A673 (cell line): ENCODE results near the gene CYP4V2. TPM values are rescaled to one million over a fixed set of nuclear protein-coding genes. Genes with fewer than 3 reads are reported as not detected.

Experiments
- BruUV-seq: library from RNA; stranded (reverse); fragments of 400-500 nt; replicated peaks from 2 replicates; lab custom pipeline; 2021; lab: Mats Ljungman, UMichigan
- CTCF ChIA-PET: fragments of 300-600 bp; sonication (Branson Sonifier 250); formaldehyde crosslinking; loops from one replicate; lab custom pipeline; 2022; ENCODE audit warnings: antibody characterized with exemption; lab: Charles Lee
- POLR2A ChIA-PET: fragments of 300-600 bp; sonication (Branson Sonifier 250); formaldehyde crosslinking; loops from one replicate; lab custom pipeline; 2022; ENCODE audit warnings: antibody characterized with exemption; ENCODE audit not compliant: low non-redundant PET; lab: Charles Lee
- DNase-seq: peaks from one replicate; pipeline ENCODE4 v3.0.0-alpha.2; 2015; ENCODE audit warnings: low spot score
- H3K27ac ChIP-seq: fragments of 200-600 bp; sonication (generic); 2 replicates; pipeline ENCODE4 v1.5.1; 2016; ENCODE audit warnings: mixed run types, low read depth, mild to moderate bottlenecking, mixed read lengths, antibody characterized with exemption, low read length; ENCODE audit not compliant: poor library complexity, severe bottlenecking
- H3K27me3 ChIP-seq: fragments of 200-600 bp; sonication (generic); replicated peaks from 2 replicates; pipeline ENCODE4 v1.6.1; 2017; ENCODE audit warnings: mixed run types, low read depth, mild to moderate bottlenecking, mixed read lengths, antibody characterized with exemption, low read length; ENCODE audit not compliant: insufficient read depth, poor library complexity
- H3K36me3 ChIP-seq: fragments of 200-600 bp; sonication (generic); 2 replicates; pipeline ENCODE4 v1.6.1; 2016; ENCODE audit warnings: mixed run types, mild to moderate bottlenecking, mixed read lengths, antibody characterized with exemption, low read length; ENCODE audit not compliant: insufficient read depth, poor library complexity, severe bottlenecking
- H3K4me1 ChIP-seq: fragments of 200-600 bp; sonication (generic); 2 replicates; pipeline ENCODE4 v1.6.1; 2017; ENCODE audit warnings: mixed run types, mild to moderate bottlenecking, mixed read lengths, antibody characterized with exemption, low read length; ENCODE audit not compliant: insufficient read depth, poor library complexity, severe bottlenecking
- H3K4me3 ChIP-seq: fragments of 200-600 bp; sonication (generic); 2 replicates; pipeline ENCODE4 v1.5.1; 2016; ENCODE audit warnings: low read depth, mixed run types, mild to moderate bottlenecking, mixed read lengths, low read length; ENCODE audit not compliant: poor library complexity, severe bottlenecking
- H3K9me3 ChIP-seq: fragments of 200-600 bp; sonication (generic); 2 replicates; pipeline ENCODE4 v1.6.1; 2016; ENCODE audit warnings: mixed run types, low read depth, mild to moderate bottlenecking, mixed read lengths, antibody characterized with exemption, low read length; ENCODE audit not compliant: poor library complexity, severe bottlenecking
- CTCF ChIP-seq: fragments of 300-800, 200-600 bp; sonication (generic); conservative IDR thresholded peaks from 2 replicates; pipeline ENCODE4 v1.5.1; 2017; ENCODE audit warnings: low read depth, mild to moderate bottlenecking, antibody characterized with exemption, low read length, moderate library complexity, mixed read lengths
- EZH2 ChIP-seq: fragments of 200-600 bp; sonication (generic); IDR thresholded peaks from 2 replicates; pipeline ENCODE4 v1.6.1; 2017; ENCODE audit warnings: borderline replicate concordance, low read depth, mild to moderate bottlenecking, mixed read lengths, antibody characterized with exemption, low read length; ENCODE audit not compliant: poor library complexity, severe bottlenecking
- intact Hi-C: fragments of 100-400 bp; cut with micrococcal nuclease; formaldehyde crosslinking; loops from one replicate; pipeline ENCODE4 v1.10.0; 2022; ENCODE audit not compliant: unreplicated experiment
- total RNA-seq: library from RNA; stranded (reverse); gene quantifications from 2 replicates; pipeline ENCODE4 v1.2.3, GENCODE V29; 2021

Gene CYP4V2
- total RNA-seq, 1 experiment from 2014 or later, result 14.3 TPM

GRCh38 chr4:186170966-186171365, 20.4 kb upstream of the CYP4V2 start:
- Histone ChIP-seq H3K27me3 (no peaks in the 10 kb centered on the region), H3K4me1 (peaks cover 6% of the 10 kb centered on the region), H3K36me3 (no peaks in the 10 kb centered on the region), H3K4me3 (no peak overlapping the region), H3K27ac (no peak overlapping the region), H3K9me3 (no peaks in the 10 kb centered on the region)
- intact Hi-C loops, result no loop called here
- DNase-seq, result peak; percentile 54
- POLR2A ChIA-PET, result no interaction called here
- TF ChIP-seq EZH2, result no peak
- TF ChIP-seq CTCF, result no peak
- CTCF ChIA-PET, result no interaction called here
- BruUV-seq, result no TSS peak

- Histone ChIP-seq H3K4me3 (no peak overlapping the region), H3K27me3 (no peaks in the 10 kb centered on the region), H3K36me3 (no peaks in the 10 kb centered on the region), H3K27ac (no peak overlapping the region), H3K4me1 (peaks cover 6% of the 10 kb centered on the region), H3K9me3 (no peaks in the 10 kb centered on the region)
- BruUV-seq, result no TSS peak
- POLR2A ChIA-PET, result no interaction called here
- TF ChIP-seq EZH2 (no peak), CTCF (no peak)
- intact Hi-C loops, result no loop called here
- DNase-seq, result no peak
- CTCF ChIA-PET, result no interaction called here
Observed at GRCh38 chr4:186172546-186172945, 18.8 kb upstream of the CYP4V2 start.

GRCh38 chr4:186188107-186188506, 3.3 kb upstream of the CYP4V2 start:
- no peak for TF ChIP-seq EZH2
- TF ChIP-seq CTCF, result no peak
- BruUV-seq, result no TSS peak
- no peak for DNase-seq
- Histone ChIP-seq H3K36me3 (no peaks in the 10 kb centered on the region), H3K27ac (no peak overlapping the region), H3K4me1 (peaks cover 16% of the 10 kb centered on the region), H3K9me3 (no peaks in the 10 kb centered on the region), H3K4me3 (no peak overlapping the region), H3K27me3 (no peaks in the 10 kb centered on the region)
- intact Hi-C loops, result no loop called here
- CTCF ChIA-PET, result no interaction called here
- POLR2A ChIA-PET, result no interaction called here
